ENCODE data around the gene ANKRD2. TPM values are rescaled to one million over a fixed set of nuclear protein-coding genes. Genes with fewer than 3 reads are reported as not detected.

Gene ANKRD2
- total RNA-seq, 6 experiments from 2014 or later, result 0.28 to 0.81 (median 0.50) TPM; not detected in 2

GRCh38 chr10:97608991-97609561 is 36.5 kb downstream of the ANKRD2 start:
- 71% methylated on average over 6 of the region's 13 CpGs for WGBS (ENCODE audit: insufficient coverage, low coverage, low lambda C conversion rate, missing lambda C conversion rate)
- peak in 1 of 4 donors; percentile 36 for ATAC-seq
- H3K27ac ChIP-seq, result no peak overlapping the region

GRCh38 chr10:97611473-97611872 is 38.9 kb downstream of the ANKRD2 start:
- no peaks in the 10 kb centered on the region for H3K9me3 ChIP-seq
- peak in 1 of 3 donors; percentile 51 for DNase-seq
- H3K36me3 ChIP-seq, result peaks cover 0 to 16% (median under 1%) of the 10 kb centered on the region in 4 donors
- WGBS (ENCODE audit: insufficient coverage, low coverage, low lambda C conversion rate, missing lambda C conversion rate), result 47% methylated on average over 2 of the region's 12 CpGs
- no peak overlapping the region for H3K27ac ChIP-seq
- ATAC-seq, result no peak
- no peaks in the 10 kb centered on the region for H3K4me1 ChIP-seq
- intact Hi-C loops (cut with DNase I), result no loop called here
- H3K4me3 ChIP-seq, result no peak overlapping the region
- no peak for TF ChIP-seq CTCF (IDR thresholded peaks at IDR 0.05)
- no peak for TF ChIP-seq POLR2A (IDR thresholded peaks at IDR 0.05)
- H3K27me3 ChIP-seq, result no peaks in the 10 kb centered on the region

More at GRCh38 chr10:97608991-97609561, 36.5 kb downstream of the ANKRD2 start:
- intact Hi-C loops (cut with DNase I), result no loop called here
- Histone ChIP-seq H3K27me3 (no peaks in the 10 kb centered on the region), H3K4me1 (no peaks in the 10 kb centered on the region), H3K4me3 (no peak overlapping the region), H3K36me3 (peaks cover 0 to 30% (median under 1%) of the 10 kb centered on the region in 4 donors), H3K9me3 (no peaks in the 10 kb centered on the region)
- TF ChIP-seq CTCF (IDR thresholded peaks at IDR 0.05) (no peak), POLR2A (IDR thresholded peaks at IDR 0.05) (no peak)
- DNase-seq, result peak in 1 of 3 donors; percentile 44

GRCh38 chr10:97612386-97612785 is 39.8 kb downstream of the ANKRD2 start:
- TF ChIP-seq CTCF (IDR thresholded peaks at IDR 0.05) (peak; percentile 40 to 70 (median 53)), POLR2A (IDR thresholded peaks at IDR 0.05) (no peak)
- Histone ChIP-seq H3K36me3 (peaks cover 0 to 14% (median under 1%) of the 10 kb centered on the region in 4 donors), H3K27ac (no peak overlapping the region), H3K4me1 (no peaks in the 10 kb centered on the region), H3K4me3 (no peak overlapping the region), H3K27me3 (no peaks in the 10 kb centered on the region), H3K9me3 (no peaks in the 10 kb centered on the region)
- DNase-seq (peak in 1 of 3 donors; percentile 10), ATAC-seq (peak; percentile 64 to 96 (median 86))
- 28% methylated on average over 2 of the region's 2 CpGs for WGBS (ENCODE audit: insufficient coverage, low coverage, low lambda C conversion rate, missing lambda C conversion rate)
- intact Hi-C loops (cut with DNase I), result no loop called here

- H3K4me1 ChIP-seq, result peaks cover 0 to 4% (median 0%) of the 10 kb centered on the region in 4 donors
- no peaks in the 10 kb centered on the region for H3K27me3 ChIP-seq
- ATAC-seq (no peak), DNase-seq (no peak)
- 91% methylated on average over 4 of the region's 4 CpGs for WGBS (ENCODE audit: insufficient coverage, low coverage, low lambda C conversion rate, missing lambda C conversion rate)
- no peaks in the 10 kb centered on the region for H3K36me3 ChIP-seq
- no peak overlapping the region for H3K4me3 ChIP-seq
- no peaks in the 10 kb centered on the region for H3K9me3 ChIP-seq
- TF ChIP-seq POLR2A (IDR thresholded peaks at IDR 0.05), result no peak
- TF ChIP-seq CTCF (IDR thresholded peaks at IDR 0.05), result no peak
- intact Hi-C loops (cut with DNase I), result no loop called here
- no peak overlapping the region for H3K27ac ChIP-seq
Measured at GRCh38 chr10:97618285-97618684, 45.7 kb downstream of the ANKRD2 start.

Data from right lobe of liver (tissue), 6 donors.